ENCODE results near the gene HEATR3.

The HEATR3 gene, protein sequence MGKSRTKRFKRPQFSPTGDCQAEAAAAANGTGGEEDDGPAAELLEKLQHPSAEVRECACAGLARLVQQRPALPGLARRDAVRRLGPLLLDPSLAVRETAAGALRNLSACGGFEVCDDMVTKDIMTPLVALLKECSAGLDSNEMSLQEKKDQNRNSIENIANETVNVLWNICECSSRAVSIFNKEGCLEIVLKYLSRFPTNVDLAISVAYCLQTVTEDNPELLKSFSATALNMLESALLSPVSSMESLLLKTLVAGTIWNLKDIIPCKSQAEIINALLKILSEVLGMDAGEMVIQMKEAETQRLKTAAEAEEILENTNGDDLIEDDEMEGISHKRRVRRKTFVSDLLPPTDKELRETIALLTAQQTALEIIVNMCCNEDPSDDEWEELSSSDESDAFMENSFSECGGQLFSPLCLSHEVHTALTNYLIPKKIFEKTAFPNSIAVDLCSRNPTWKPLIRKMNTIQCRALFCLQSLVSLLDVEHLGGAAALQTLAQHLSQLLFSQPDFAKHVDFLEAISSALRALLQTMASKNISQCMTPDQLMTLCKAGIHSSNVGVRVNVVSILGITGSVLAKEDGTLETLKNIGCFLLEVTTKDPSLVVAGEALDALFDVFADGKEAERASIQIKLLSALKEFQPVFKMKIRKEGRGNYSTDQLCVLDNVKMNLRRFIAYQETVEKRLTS

DNA sequence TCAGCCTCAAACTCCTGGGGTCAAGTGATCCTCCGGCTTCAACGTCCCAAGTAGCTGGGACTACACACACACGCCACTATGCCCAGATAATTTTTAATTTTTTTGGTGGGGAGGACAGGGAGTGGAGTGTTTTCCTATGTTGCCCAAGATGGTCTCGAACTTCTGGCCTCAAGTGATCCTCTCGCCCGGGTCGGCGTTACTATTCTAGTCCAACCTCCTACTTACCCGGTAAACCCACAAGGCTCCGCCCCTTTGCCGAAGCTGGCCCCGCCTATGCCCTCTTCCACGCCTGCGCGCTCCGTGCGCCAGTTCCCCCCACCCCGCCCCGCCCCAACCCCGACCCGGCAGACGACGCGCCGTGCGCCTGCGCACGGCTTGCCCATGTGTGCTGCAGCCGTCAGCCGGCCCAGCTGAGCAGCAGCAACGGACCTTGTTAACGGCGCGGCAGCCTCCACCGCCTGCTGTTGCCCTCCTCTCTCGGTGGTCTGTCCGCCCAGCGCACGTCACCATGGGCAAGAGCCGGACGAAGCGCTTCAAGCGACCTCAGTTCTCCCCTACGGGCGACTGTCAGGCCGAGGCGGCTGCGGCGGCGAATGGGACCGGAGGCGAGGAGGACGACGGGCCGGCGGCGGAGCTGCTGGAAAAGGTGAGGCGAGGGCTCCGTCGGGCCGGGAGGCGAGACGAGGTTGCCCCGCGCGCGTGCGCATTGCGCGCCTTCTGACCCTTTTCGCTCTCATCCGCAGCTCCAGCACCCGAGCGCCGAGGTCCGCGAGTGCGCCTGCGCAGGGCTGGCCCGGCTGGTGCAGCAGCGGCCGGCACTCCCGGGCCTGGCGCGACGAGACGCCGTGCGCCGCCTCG lies at the start of gene HEATR3:
HEATR3 (plus strand) TSS at position 347 of the 858 bp plus-strand sequence; CDS start at position 509, 162 bp downstream.
- DNase-seq, result peak; percentile 93

DNA sequence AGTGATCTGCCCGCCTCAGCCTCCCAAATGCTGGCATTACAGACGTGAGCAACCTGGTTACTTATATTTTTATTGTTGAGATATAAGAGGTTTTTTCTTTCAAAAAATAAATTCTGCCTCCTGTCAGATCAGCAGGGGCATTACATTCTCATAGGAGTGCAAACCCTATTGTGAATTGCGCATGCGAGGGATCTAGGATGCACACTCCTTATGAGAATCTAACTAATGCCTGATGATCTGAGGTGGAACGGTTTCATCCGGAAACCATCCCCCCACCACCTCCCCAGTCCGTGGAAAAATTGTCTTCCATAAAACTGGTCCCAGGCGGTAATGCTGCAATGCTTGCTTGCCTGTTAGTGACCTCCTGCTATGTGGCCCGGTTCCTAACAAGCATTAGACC lies 48.2 kb upstream of the HEATR3 start:
- no peak for DNase-seq

DNA sequence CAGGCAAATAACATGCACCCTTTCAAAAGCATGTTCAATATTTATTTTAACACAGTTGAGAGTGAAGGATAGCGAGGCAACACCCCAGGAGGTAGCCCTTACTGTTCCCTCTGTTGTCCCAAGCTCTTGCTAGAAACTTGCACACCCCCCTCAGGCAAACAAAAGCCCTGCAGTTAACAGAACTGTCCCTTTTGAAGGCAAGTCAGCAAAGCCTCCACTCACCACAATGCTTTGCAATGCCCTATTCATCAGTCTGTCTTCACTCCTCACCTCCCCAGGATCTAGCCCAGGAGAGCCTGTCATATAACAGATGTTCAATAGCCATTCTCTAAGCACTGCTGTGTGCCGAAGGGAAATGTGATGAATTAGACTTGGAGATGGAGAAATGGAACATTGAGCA lies 44.2 kb upstream of the HEATR3 start:
- no peak for DNase-seq

DNA sequence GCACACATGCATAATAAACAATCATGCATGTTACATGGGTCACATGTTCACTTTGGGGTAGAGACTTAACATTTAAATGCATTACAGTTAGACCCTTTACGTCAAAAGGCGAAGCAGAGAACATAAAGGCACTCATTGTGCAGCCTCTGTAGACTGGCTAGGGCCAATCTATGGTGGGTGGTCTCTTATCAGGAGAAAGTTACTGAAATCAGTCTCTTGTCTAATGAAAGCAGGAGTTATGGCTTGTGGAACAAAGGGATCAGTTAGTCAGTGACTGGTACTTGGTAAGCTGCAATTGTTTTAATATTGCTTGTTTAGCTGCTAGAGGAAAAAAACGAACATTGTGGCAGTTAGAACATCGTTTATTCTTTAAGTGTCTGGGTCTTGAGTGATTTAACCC lies 42.1 kb upstream of the HEATR3 start:
- DNase-seq, result no peak

DNA sequence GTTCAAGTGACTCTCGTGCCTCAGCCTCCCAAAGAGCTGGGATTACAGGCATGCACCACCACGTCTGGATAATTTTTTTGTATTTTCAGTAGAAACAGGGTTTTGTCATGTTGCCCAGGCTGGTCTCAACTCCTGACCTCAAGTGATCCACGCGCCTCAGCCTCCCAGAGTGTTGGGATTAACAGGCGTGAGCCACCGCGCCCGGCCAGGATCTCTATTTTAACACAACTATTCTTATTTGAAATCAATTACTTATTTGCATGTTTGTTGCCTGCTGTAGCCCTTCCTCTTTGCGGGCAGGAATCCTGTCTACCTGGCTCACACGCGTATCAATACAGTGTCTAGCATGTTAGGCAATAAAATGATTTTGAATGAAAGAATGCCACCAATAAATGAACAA lies 41.6 kb upstream of the HEATR3 start:
- no peak for DNase-seq

DNA sequence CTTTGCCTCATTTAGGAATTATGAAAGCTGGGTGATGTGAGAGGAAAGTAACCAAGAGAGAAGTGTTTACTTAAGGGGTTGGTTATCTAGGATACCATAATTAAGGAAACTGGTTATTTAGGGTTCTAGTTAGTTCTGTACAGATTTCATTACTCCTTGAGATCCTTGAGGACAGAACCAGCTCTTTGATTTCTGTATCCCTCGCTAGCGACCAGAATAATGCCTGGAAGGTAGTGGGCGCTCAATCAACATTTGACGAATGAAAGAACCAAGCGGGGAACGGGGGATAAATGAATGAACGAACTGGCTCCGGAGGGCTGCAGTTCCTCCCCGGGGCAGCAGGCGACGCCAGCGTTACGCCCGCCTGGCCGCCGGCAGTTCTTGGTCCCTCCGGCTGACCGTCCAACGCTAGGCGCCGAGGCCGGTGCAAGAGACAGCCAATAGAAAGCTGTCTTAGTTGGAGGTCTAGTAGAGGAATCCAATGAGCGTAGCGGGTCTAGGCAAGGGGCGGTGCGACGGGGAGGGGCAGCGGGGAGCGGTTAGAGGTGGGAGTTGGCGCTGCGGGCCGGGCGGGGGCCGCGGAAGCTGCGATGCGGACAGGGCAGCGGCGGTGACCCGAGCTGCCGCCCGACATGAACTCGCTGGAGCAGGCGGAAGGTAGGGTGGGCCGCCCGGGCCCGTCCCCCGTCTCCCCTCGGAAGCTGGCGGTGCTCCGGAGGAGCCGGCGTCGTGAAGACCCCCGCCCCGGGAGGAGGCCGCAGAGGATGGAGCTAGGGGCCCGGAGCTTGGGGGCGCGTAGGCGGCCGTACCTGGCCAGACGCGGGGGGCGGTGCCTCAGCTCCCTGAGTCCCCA lies 40.9 kb upstream of the HEATR3 start, which contains the start of gene CNEP1R1:
CNEP1R1 (plus strand) TSS at position 542 of the 853 bp plus-strand sequence; CDS start at position 633, 91 bp downstream.
- DNase-seq, result peak; percentile 99

DNA sequence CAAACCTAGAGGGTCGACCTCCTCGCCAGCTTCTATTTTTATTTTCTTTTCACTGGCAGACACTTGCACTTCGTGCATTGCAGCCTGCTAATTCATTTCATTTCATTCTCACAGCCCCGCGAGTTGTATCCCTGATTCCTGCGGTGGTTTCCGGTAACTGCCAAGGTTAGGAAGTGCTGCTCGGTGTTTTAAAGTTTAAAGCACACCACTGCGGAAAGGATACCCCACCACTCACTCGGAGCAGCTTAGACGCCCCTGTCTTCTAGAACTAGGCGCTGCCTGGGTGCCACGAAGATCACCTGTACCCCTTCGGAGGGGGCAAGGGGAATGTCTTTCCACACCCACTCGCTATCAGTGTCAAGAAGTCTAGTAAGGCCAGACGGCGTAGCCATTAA lies 40.2 kb upstream of the HEATR3 start:
- DNase-seq, result peak; percentile 39

DNA sequence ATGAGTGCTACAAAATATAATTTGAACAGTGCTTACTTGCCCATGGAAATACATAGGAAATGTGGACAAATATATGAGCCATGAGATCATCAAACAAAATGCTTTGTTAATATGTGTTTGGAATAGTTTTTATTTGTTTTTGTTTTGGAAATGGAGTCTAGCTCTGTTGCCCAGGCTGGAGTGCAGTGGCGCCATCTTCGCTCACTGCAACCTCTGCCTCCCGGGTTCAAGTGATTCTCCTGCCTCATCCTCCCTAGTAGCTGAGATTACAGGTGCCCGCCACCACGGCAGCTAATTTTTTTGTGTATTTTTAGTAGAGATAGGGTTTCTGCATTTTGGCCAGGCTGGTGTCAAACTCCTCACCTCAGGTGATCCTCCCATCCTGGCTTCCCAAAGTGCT lies 37.9 kb upstream of the HEATR3 start:
- DNase-seq, result no peak

DNA sequence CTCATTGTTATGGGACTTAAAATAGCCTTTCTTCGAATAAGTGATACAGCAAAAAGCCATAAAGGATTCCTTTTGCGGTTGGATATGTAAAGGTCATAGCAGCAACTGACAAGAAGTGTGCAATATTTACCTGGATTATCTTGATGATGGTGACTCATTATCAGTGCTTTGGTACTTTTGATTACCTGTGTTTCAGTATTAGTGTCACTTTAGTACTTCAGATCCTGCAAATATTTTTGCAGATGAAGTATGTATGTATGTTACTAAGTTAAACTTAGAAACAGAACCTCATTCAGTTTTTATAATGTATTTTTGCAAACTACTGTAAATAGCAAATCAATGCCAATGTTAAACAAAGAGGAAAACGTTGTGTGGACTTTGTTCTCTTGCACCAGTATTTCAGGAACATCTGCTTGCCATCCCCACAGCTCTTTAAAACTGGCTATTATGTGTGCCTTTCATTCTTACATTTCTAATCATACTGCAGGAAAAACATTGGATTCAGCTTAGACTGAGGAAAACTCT lies 30.2 kb upstream of the HEATR3 start:
- no peak for DNase-seq

DNA sequence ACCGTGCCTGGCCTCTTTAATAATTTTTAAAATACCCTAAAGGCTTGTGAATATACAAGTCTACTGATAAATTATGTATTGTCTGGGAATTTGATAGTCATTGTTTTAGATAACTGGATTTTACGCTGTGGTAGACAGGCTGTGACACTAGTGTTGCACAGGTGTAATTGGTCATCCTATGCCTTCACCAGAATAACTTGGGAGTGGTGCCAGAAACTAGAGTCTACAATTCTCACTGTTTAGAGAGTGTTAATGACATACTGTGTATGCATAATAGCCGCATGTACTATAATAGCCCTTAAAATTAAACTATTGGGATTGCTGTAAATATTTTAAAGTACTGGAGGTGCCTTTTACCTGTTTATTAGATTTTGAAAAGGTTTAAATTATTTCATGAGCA lies 29.3 kb upstream of the HEATR3 start:
- peak; percentile 41 for DNase-seq

DNA sequence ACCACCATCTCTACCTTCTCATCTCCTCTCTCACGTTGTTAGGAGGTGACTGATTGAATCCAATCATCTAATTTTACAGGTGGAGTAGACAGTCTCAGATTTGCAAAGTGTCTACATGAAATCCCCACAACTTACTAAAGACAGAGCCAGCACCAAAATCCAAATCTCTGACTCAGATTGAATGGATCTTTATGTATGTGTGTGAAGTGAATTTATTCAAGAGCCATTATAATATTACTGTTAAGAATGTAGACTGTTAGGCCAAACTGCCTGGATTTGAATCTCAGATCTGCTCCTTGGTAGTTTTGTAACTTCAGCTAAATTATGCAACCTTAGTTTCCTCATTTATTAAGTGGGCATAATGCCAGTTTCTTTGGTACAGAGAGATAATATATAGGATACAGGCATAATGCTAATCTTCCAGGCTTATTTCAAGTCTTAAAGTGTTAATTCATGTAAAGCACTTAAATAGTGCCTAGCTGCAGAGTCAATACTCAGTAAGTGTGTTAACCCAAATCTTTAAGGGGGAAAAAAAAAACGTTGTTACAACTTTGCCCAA lies 28.0 kb upstream of the HEATR3 start:
- DNase-seq, result no peak

DNA sequence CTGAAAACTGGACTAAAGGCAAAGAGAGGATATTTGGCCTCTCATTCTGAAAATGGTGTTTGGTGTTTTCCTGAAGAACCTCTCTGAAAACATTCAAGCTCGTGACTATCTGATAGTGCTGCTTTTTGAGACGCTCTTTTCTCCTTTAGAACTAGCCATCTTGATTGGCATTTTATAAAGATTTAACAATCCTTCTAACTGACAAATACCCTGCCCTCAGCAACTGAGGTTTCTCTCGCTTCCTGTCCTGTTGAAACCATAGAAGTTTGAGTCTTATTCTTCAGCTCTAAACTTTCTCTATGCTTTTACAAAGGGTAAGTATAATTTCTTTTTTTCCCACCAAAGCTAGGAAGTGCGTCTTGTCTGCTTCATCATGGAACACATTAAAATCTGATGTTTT lies 27.5 kb upstream of the HEATR3 start:
- DNase-seq, result no peak

DNA sequence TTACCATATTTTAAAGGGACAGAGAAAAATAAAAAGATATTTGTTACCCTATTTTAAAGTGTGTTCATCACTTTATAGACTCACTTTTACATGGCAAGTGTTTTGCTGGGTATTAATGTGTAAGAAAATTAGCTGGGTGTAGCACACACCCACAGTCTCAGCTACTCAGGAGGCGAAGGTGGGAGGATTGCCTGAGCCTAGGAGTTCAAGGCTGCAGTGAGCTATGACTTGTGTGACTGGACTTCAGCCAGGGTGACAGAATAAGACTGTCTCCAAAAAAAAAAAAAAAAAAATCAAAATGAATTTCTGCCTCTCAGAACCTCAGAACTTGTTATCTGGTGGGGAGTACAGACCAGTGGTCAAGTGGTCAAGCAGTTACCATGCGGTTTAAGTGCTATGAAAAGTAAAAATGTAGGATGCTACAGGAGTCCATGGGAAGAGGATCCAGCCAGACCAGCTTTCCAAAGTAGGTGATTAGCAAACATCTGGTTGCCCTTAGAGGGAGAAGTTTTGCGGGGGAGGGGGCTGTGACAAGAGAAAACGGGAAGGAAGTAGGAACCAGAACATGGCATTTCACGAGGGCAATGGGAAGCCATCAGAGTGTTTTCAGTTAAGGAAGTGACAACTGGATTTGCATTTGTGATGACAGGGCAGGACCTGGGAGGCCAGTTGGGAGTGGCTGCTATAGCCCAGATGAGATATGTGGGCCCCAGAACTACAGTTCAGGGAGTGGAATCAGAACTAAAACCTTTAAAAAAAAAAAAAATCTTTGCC lies 26.8 kb upstream of the HEATR3 start:
- no peak for DNase-seq

DNA sequence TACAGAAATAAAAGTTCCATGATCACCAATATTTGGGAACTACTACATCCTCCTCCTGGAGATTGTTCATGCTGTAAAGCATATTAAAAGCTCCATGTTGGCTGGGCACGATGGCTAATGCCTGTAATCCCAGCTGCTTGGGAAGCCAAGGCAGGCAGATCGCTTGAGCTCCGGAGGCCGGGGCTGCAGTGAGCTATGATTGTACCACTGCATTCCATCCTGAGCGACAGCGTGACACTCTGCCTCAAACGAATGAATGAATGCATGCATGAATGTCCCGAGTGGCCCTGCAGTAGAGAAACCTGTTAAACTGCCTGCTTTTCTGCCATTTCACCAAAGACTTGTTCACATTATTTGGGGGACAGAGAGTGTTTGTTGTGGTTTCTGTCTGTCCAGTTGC lies 25.8 kb upstream of the HEATR3 start:
- no peak for DNase-seq

DNA sequence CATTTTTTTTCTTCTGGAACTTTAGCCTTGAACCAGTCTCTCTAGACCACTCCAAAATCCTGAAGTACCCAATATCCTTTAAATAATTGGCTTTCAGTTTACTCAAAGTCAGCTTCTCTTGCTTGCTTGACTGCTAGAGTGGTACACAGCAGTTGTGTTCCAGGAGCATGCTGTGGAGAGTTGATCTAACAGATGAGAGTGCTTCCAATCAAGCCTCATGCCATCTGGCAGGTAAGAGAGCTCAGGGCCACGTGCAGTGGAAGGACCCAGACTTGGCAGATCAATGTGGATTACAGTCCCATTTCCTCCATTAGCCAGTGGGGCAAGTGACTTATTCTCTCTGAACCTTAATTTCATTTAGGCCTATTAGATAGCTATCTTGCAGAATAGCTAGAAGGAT lies 25.1 kb upstream of the HEATR3 start:
- DNase-seq, result no peak

DNA sequence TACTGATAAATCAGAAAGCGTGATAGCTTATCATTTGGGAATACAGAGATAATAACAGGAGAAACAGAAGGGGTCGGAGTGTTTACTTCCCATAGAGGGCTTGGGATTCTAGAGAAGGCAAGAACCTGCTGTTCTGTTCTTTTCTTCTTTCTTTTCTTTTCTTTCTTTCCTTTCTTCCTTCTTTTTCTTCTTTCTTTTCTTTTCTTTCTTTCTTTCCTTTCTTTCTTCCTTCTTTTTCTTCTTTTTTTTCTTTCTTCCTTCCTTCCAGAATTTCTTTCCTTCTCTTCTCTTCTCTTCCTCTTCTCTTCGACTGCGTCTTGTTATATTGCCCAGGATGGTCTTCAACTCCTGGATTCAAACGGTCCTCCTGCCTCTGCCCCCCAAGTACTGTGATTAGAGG lies 22.4 kb upstream of the HEATR3 start:
- DNase-seq, result no peak

DNA sequence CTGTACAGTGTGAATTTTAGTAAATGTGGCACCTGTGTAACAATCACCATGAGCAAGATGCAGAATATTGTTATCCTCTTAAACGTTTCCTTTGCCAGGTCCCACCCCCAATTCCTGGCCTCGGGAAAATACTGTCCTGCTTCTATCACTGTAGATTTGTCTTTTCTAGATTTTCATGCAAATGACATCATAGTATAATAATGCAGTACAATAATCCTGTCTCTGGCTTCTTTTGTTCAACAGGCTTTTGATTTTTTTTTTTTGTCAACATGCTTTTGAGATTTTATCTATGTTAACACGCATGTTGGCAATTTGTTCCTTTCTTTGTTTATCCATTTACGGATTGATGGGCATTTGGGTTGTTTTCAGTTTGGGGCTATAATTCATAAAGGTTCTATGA lies 20.4 kb upstream of the HEATR3 start:
- DNase-seq, result no peak

DNA sequence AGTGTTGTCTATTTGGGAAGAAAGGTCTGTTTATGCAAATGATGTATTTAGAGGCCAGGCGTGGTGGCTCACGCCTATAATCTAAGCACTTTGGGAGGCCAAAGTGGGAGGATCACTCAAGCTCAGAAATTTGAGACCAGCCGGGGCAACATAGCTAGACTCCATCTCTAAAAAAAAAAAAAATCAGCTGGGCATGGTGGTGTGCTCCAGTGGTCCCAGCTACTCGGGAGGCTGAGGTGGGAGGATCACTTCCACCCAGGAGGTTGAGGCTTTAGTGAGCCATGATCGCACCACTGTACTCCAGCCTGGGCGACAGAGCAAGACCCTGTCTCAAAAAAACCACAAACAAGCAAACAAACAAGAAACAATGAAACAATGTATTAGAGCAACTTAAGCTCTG lies 18.9 kb upstream of the HEATR3 start:
- DNase-seq, result no peak

DNA sequence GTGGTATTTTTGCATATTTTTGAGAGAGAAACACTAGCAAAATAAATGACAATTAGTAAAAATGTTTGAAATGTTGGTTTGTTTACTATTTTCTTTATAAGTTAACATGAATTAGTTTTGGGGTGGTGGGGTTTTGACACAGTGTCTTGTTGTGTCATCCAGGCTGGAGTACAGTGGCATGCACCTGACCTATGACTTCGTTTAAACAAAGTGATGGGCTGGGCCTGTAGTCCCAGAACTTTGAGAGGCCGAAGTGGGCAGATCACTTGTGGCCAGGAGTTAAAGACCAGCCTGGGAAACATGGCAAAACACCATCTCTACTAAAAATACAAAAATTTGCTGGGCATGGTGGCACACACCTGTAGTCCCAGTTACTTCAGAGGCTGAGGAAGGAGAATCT lies 17.9 kb upstream of the HEATR3 start:
- DNase-seq, result no peak

DNA sequence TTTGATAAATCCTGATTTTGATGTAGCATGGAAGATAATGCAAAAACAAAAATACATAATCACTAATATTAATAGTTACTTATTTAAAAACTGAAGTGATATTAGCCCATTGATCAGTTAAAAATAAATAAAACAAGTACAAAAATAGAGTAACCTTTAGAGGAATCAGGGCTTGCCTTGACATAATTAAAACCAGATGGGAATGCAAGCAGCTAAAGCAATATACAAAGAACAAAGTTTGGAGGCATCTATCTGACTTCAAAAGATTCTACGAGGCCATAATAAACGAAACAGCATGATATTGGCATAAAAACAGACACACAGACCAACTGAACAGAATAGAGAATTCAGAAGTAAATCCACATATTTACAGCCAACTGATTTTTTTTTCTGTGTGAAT lies 15.0 kb upstream of the HEATR3 start:
- no peak for DNase-seq

DNA sequence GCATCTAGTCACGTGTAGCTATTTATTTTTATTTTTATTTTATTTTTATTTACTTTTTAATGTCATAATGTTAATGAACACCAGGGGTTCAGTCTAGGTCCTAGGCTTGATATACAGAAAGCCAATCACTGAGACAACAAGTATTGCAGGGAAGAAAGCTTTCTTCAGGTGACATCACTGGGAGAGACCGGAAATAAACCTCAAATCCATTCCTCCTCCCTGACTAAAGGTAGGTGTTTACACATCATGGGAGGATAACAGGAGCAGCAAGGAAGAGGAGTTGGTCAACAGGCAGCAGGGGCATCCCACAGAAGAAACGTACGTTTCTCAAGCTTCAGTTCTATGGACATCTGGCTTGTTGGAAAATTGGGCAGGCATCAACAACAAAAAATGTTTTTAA lies 9.5 kb upstream of the HEATR3 start:
- DNase-seq, result no peak
